SU-DHL-6 (cell line): Measurements from ENCODE around the gene KIAA0040.

ENCODE experiments used
- H2AFZ ChIP-seq: fragments of 200-600 bp; sonication (generic); 2 replicates; pipeline ENCODE4 v1.6.1; 2014; ENCODE audit warnings: low read depth, mild to moderate bottlenecking, moderate library complexity, mixed read lengths, antibody characterized with exemption, low read length; ENCODE audit not compliant: severe bottlenecking
- H3F3A ChIP-seq: fragments of 200-600 bp; shearing (Covaris generic); 2 replicates; pipeline ENCODE4 v1.6.0; 2016; ENCODE audit warnings: antibody characterized with exemption, mild to moderate bottlenecking; ENCODE audit not compliant: insufficient read depth
- H3K27ac ChIP-seq: fragments of 200-600 bp; sonication (generic); 2 replicates; pipeline ENCODE4 v1.5.1; 2016; ENCODE audit warnings: low read depth, mild to moderate bottlenecking, low read length, moderate library complexity, mixed read lengths
- H3K27me3 ChIP-seq: fragments of 200-600 bp; sonication (generic), shearing (Covaris generic); 2 replicates; pipeline ENCODE4 v1.6.0; 2014; ENCODE audit warnings: mild to moderate bottlenecking, low read length
- H3K36me3 ChIP-seq: fragments of 200-600 bp; sonication (generic); 2 replicates; pipeline ENCODE4 v1.6.1; 2014; ENCODE audit warnings: mild to moderate bottlenecking, low read length, mixed read lengths
- H3K4me2 ChIP-seq: fragments of 300-600, 200-600 bp; shearing (Covaris generic), sonication (generic); 2 replicates; pipeline ENCODE4 v1.6.0; 2014; ENCODE audit warnings: low read length, low read depth, mild to moderate bottlenecking; ENCODE audit not compliant: poor library complexity, severe bottlenecking
- H3K4me3 ChIP-seq: fragments of 200-600 bp; sonication (generic); 2 replicates; pipeline ENCODE4 v1.5.1; 2014; ENCODE audit warnings: antibody characterized with exemption, low read length, mild to moderate bottlenecking, mixed read lengths; ENCODE audit not compliant: insufficient read depth, poor library complexity, severe bottlenecking
- H3K79me2 ChIP-seq: fragments of 200-600 bp; sonication (generic); 2 replicates; pipeline ENCODE4 v1.6.1; 2014; ENCODE audit warnings: mild to moderate bottlenecking, low read length, moderate library complexity; ENCODE audit not compliant: insufficient read depth
- H3K9ac ChIP-seq: fragments of 200-600 bp; sonication (generic); 2 replicates; pipeline ENCODE4 v1.7.0; 2014; ENCODE audit warnings: mild to moderate bottlenecking, low read length
- H3K9me2 ChIP-seq: fragments of 200-600 bp; sonication (generic); replicated peaks from 2 replicates; pipeline ENCODE4 v1.6.1; 2014; ENCODE audit warnings: low read length; ENCODE audit not compliant: insufficient read depth
- H3K9me3 ChIP-seq: fragments of 200-600 bp; sonication (generic); 2 replicates; pipeline ENCODE4 v1.6.1; 2014; ENCODE audit warnings: low read length, mixed read lengths; ENCODE audit not compliant: insufficient read depth
- H4K20me1 ChIP-seq: fragments of 200-600 bp; sonication (generic); 2 replicates; pipeline ENCODE4 v1.6.1; 2014; ENCODE audit warnings: low read depth, mild to moderate bottlenecking, antibody characterized with exemption, low read length, moderate library complexity, mixed read lengths
- EZH2phosphoT487 ChIP-seq: fragments of 200-600 bp; sonication (generic), shearing (Covaris generic); conservative IDR thresholded peaks from 2 replicates; pipeline ENCODE4 v1.6.1; 2018; ENCODE audit warnings: mild to moderate bottlenecking, antibody characterized with exemption, low read length, moderate library complexity, mixed read lengths
- TF ChIP-seq, protein P1 (sequence below): fragments of 200-600 bp; sonication (generic); IDR thresholded peaks from one replicate; pipeline ENCODE4 v1.5.1; 2017; ENCODE audit warnings: antibody characterized with exemption, mild to moderate bottlenecking, low read length, moderate library complexity; ENCODE audit not compliant: insufficient read depth, poor library complexity, severe bottlenecking

The KIAA0040 gene

DNA sequence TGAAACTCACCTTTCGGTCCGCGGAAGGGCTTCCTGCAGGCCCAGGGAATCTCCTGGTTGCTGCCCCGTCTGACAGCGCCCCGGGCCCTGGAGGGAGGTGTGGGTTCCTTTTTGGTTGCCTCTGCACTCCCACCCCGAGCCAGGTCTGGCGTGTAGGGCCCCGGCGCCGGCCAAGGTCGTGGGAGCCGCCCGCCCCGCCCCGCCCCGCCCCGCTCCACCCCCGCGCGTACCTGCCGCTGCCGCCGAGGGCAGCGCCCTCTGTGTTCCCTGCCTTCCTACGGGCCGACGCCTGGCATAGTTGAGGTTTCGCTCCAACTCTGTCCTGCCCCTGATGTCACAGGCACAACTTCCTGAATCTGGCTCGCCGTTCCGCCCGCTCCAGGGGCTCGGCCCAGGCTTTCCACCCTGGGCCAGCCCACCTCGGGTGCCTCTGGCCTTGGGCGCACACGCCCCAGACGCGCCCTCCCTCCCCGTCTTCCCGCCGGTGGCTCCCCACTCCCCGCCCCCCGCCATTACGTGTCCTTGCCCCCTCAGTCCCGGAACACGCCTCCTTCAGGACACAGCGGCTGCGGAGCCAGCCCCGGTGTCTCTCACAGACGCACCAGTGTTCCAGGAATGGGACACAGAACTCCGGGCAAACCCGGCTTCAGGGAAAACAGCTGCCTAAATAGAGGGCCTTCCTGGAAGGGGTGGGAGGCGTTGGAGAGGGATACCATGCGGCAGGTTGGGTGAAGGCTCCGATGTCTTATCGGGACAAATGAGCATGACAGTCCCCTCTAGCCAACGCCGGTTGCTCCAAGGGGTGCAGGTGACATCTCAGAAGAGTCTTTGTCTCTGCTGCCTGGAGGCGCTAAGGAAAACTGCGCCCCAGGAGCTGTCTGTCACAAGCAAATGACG, at the start of gene KIAA0040:
KIAA0040 (minus strand) TSS at position 147 of the 897 bp plus-strand sequence. CDS start 31,763 bp downstream, outside the sequence.
- Histone ChIP-seq H3K4me2 (peak within 1 kb of the TSS; percentile 88), H2AFZ (peak within 1 kb of the TSS; percentile 82), H4K20me1 (no peaks in the 10 kb centered on the region), H3K9me2 (no peaks in the 10 kb centered on the region), H3K27ac (peak within 1 kb of the TSS; percentile 69), H3K79me2 (peaks cover 27% of the 10 kb centered on the region), H3K9ac (peak within 1 kb of the TSS; percentile 77), H3F3A (peaks cover 6% of the 10 kb centered on the region), H3K27me3 (no peaks in the 10 kb centered on the region), H3K4me3 (peak within 1 kb of the TSS; percentile 98), H3K9me3 (no peaks in the 10 kb centered on the region), H3K36me3 (peaks cover 4% of the 10 kb centered on the region; the same call in 1 of the 2 replicates)
- TF ChIP-seq, protein P1, sequence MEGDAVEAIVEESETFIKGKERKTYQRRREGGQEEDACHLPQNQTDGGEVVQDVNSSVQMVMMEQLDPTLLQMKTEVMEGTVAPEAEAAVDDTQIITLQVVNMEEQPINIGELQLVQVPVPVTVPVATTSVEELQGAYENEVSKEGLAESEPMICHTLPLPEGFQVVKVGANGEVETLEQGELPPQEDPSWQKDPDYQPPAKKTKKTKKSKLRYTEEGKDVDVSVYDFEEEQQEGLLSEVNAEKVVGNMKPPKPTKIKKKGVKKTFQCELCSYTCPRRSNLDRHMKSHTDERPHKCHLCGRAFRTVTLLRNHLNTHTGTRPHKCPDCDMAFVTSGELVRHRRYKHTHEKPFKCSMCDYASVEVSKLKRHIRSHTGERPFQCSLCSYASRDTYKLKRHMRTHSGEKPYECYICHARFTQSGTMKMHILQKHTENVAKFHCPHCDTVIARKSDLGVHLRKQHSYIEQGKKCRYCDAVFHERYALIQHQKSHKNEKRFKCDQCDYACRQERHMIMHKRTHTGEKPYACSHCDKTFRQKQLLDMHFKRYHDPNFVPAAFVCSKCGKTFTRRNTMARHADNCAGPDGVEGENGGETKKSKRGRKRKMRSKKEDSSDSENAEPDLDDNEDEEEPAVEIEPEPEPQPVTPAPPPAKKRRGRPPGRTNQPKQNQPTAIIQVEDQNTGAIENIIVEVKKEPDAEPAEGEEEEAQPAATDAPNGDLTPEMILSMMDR = no peak
- TF ChIP-seq EZH2phosphoT487 = no peak

DNA sequence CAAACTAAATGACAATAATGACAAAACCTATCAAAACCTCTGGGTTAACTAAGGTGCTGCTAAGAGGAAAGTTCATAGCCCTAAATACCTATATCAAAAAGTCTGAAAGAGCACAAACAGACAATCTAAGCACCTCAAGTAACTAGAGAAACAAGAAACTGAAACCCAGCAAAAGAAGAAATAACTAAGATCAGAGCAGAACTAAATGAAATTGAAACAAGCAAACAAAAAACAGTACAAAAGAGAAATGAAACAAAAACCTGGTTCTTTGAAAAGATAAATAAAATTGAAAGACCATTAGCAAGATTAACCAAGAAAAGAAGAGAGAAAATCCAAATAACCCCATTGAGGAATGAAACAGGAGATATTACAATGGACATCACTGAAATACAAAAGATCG, 44.8 kb upstream of the KIAA0040 start:
- H2AFZ ChIP-seq = no peak overlapping the region
- H3K27me3 ChIP-seq = no peaks in the 10 kb centered on the region
- no peak for TF ChIP-seq EZH2phosphoT487
- TF ChIP-seq, protein P1 = no peak
- no peak overlapping the region for H3K4me3 ChIP-seq
- H3K79me2 ChIP-seq = no peaks in the 10 kb centered on the region
- no peak overlapping the region for H3K9ac ChIP-seq
- no peaks in the 10 kb centered on the region for H4K20me1 ChIP-seq
- peak overlapping the region; percentile 21 for H3K4me2 ChIP-seq
- no peaks in the 10 kb centered on the region for H3K36me3 ChIP-seq
- H3F3A ChIP-seq = no peaks in the 10 kb centered on the region
- H3K9me3 ChIP-seq = no peaks in the 10 kb centered on the region
- 0 out of 2 replicates have a peak overlapping the region, but pooled peaks have one; percentile 33 for H3K27ac ChIP-seq
- H3K9me2 ChIP-seq = no peaks in the 10 kb centered on the region

DNA sequence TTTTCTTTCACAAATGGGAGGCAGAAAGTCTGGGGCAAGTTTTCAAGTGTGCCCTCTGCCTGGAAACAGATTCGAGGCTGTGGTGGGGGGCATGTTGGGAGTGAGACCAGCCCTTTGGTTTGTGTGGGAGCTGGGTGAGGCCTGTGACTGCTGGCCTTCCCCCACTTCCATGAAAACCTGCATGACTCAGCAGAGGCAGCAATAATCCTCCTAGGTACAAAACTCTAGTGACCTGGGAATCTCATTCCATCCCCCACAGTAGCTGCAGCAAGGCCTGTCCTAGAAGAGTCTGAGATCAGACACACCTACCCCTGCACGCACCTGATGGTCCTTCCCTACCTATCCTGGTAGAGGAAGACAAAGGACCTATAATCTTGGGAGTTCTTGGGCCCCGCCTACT, 42.1 kb upstream of the KIAA0040 start:
- no peak for TF ChIP-seq EZH2phosphoT487
- TF ChIP-seq, protein P1 = no peak
- no peaks in the 10 kb centered on the region for H4K20me1 ChIP-seq
- no peak overlapping the region for H3K9ac ChIP-seq
- H3K27ac ChIP-seq = no peak overlapping the region
- H3K36me3 ChIP-seq = no peaks in the 10 kb centered on the region
- H2AFZ ChIP-seq = no peak overlapping the region
- H3K79me2 ChIP-seq = no peaks in the 10 kb centered on the region
- H3K4me2 ChIP-seq = no peak overlapping the region
- H3F3A ChIP-seq = no peaks in the 10 kb centered on the region
- H3K9me3 ChIP-seq = no peaks in the 10 kb centered on the region
- no peak overlapping the region for H3K4me3 ChIP-seq
- no peaks in the 10 kb centered on the region for H3K27me3 ChIP-seq
- no peaks in the 10 kb centered on the region for H3K9me2 ChIP-seq
